IMR-90 (cell line): ENCODE measurements around the gene NPAS3. TPM values are rescaled to one million over a fixed set of nuclear protein-coding genes. Genes with fewer than 3 reads are reported as not detected.

ENCODE experiments used
- ATAC-seq: fragments of 200-7000 bp; cut with Tn5 transposase; 2 replicates; pipeline ENCODE4 v1.9.1; 2020; ENCODE audit warnings: low read depth, mild to moderate bottlenecking, moderate library complexity
- BruUV-seq: library from RNA; stranded (reverse); fragments of 400-500 nt; replicated peaks from 2 replicates; lab custom pipeline; 2021; lab: Mats Ljungman, UMichigan
- CTCF ChIA-PET: fragments of 300-600 bp; formaldehyde crosslinking; extraction: SDS; loops from one replicate; lab custom pipeline; 2021; ENCODE audit warnings: antibody characterized with exemption; lab: Yijun Ruan, JAX
- POLR2A ChIA-PET: fragments of 300-600 bp; sonication (Branson Sonifier 250); formaldehyde crosslinking; loops from one replicate; lab custom pipeline; 2022; ENCODE audit warnings: antibody characterized with exemption; ENCODE audit not compliant: unreplicated experiment; lab: Charles Lee
- DNase-seq: peaks from one replicate; pipeline ENCODE4 v3.0.0; 2013
- H2AFZ ChIP-seq: replicated peaks from 2 replicates; pipeline ENCODE3; 2013; ENCODE audit warnings: low read length, mild to moderate bottlenecking; ENCODE audit not compliant: poor library complexity
- H2AK5ac ChIP-seq: 2 replicates; pipeline ENCODE4 v1.6.1; 2013; ENCODE audit warnings: low read depth, low read length, inconsistent platforms
- H2AK9ac ChIP-seq: replicated peaks from 2 replicates; pipeline ENCODE3; 2013; ENCODE audit warnings: mild to moderate bottlenecking, low read depth, low read length, moderate library complexity; ENCODE audit not compliant: poor library complexity
- H2BK120ac ChIP-seq: 2 replicates; pipeline ENCODE4 v1.6.1; 2013; ENCODE audit warnings: low read depth, low read length, inconsistent platforms
- H2BK15ac ChIP-seq: 3 replicates; pipeline ENCODE4 v1.6.1; 2013; ENCODE audit warnings: low read depth, low read length, inconsistent platforms
- H2BK20ac ChIP-seq: 2 replicates; pipeline ENCODE4 v1.6.1; 2013; ENCODE audit warnings: low read depth, mild to moderate bottlenecking, inconsistent platforms, low read length, moderate library complexity
- H2BK5ac ChIP-seq: 2 replicates; pipeline ENCODE4 v1.6.1; 2013; ENCODE audit warnings: mild to moderate bottlenecking, low read depth, low read length, inconsistent platforms; ENCODE audit not compliant: poor library complexity, severe bottlenecking
- H3K14ac ChIP-seq: replicated peaks from 2 replicates; pipeline ENCODE4 v1.6.1; 2013; ENCODE audit warnings: low read depth, low read length, inconsistent platforms
- H3K18ac ChIP-seq: 2 replicates; pipeline ENCODE4 v1.6.1; 2013; ENCODE audit warnings: low read depth, low read length, control low read depth
- H3K23ac ChIP-seq: 2 replicates; pipeline ENCODE4 v1.6.1; 2013; ENCODE audit warnings: low read depth, low read length, inconsistent platforms
- H3K27ac ChIP-seq: 2 replicates; pipeline ENCODE4 v1.5.1; 2013; ENCODE audit warnings: mild to moderate bottlenecking, control low read depth, low read length; ENCODE audit not compliant: insufficient read depth
- H3K27me3 ChIP-seq: 2 replicates; pipeline ENCODE4 v1.6.1; 2013; ENCODE audit warnings: low read length; ENCODE audit not compliant: control insufficient read depth, insufficient read depth
- H3K36me3 ChIP-seq: 2 replicates; pipeline ENCODE4 v1.6.1; 2013; ENCODE audit warnings: low read length, mixed read lengths; ENCODE audit not compliant: control insufficient read depth, insufficient read depth
- H3K4ac ChIP-seq: 2 replicates; pipeline ENCODE4 v1.6.1; 2013; ENCODE audit warnings: low read depth, low read length, inconsistent platforms
- H3K4me1 ChIP-seq: 2 replicates; pipeline ENCODE4 v1.6.1; 2013; ENCODE audit warnings: low read length, mixed read lengths; ENCODE audit not compliant: control insufficient read depth, insufficient read depth
- H3K4me2 ChIP-seq: 2 replicates; pipeline ENCODE4 v1.6.1; 2013; ENCODE audit warnings: low read depth, mild to moderate bottlenecking, control low read depth, low read length, moderate library complexity
- H3K4me3 ChIP-seq: 2 replicates; pipeline ENCODE4 v1.5.1; 2013; ENCODE audit warnings: low read depth, mild to moderate bottlenecking, control low read depth, low read length, moderate library complexity; ENCODE audit not compliant: insufficient read depth
- H3K56ac ChIP-seq: 2 replicates; pipeline ENCODE4 v1.6.1; 2013; ENCODE audit warnings: low read length, inconsistent platforms; ENCODE audit not compliant: insufficient read depth; ENCODE audit errors: extremely low read depth
- H3K79me1 ChIP-seq, 2 experiments: 2 replicates each; pipeline ENCODE4 v1.6.1; 2013; ENCODE audit warnings: low read length in 2 of 2, inconsistent platforms in 1 of 2, low read depth in 1 of 2
- H3K9ac ChIP-seq: 2 replicates; pipeline ENCODE4 v1.6.1; 2013; ENCODE audit warnings: low read depth, low read length, control low read depth
- H3K9me1 ChIP-seq: 2 replicates; pipeline ENCODE4 v1.6.1; 2013; ENCODE audit warnings: low read length, inconsistent platforms; ENCODE audit not compliant: insufficient read depth
- H3K9me3 ChIP-seq: 2 replicates; pipeline ENCODE4 v1.6.1; 2013; ENCODE audit warnings: low read length; ENCODE audit not compliant: control insufficient read depth, insufficient read depth
- H4K20me1 ChIP-seq: 2 replicates; pipeline ENCODE4 v1.6.1; 2013; ENCODE audit warnings: low read length, inconsistent platforms; ENCODE audit not compliant: insufficient read depth
- H4K5ac ChIP-seq: 2 replicates; pipeline ENCODE4 v1.6.1; 2013; ENCODE audit warnings: mild to moderate bottlenecking, low read depth, low read length, control low read depth
- H4K8ac ChIP-seq, 2 experiments: 2 replicates each; pipeline ENCODE4 v1.6.1; 2013; ENCODE audit warnings: low read depth in 2 of 2, low read length in 2 of 2, control low read depth in 1 of 2, inconsistent platforms in 1 of 2
- H4K91ac ChIP-seq: 2 replicates; pipeline ENCODE4 v1.6.1; 2013; ENCODE audit warnings: low read depth, low read length, inconsistent platforms; ENCODE audit not compliant: insufficient read depth
- BHLHE40 ChIP-seq: fragments of 150-350 bp; IDR thresholded peaks from 2 replicates; pipeline ENCODE4 v1.6.1; 2016; ENCODE audit warnings: mild to moderate bottlenecking, low read depth, low read length
- CEBPB ChIP-seq: IDR thresholded peaks from 2 replicates; pipeline ENCODE4 v1.6.1; 2012; ENCODE audit warnings: low read depth, low read length, improper control_type of control experiment
- MAFK ChIP-seq: IDR thresholded peaks from 2 replicates; pipeline ENCODE4 v1.6.1; 2012; ENCODE audit warnings: low read depth, low read length, improper control_type of control experiment
- RAD21 ChIP-seq: IDR thresholded peaks from 2 replicates; pipeline ENCODE4 v1.6.1; 2012; ENCODE audit warnings: low read length, improper control_type of control experiment
- RCOR1 ChIP-seq: IDR thresholded peaks from 2 replicates; pipeline ENCODE4 v1.6.1; 2012; ENCODE audit warnings: mild to moderate bottlenecking, low read length, improper control_type of control experiment; ENCODE audit not compliant: insufficient replicate concordance
- SMC3 ChIP-seq: fragments of 150-350 bp; IDR thresholded peaks from 2 replicates; pipeline ENCODE4 v1.6.1; 2016; ENCODE audit warnings: low read depth, mild to moderate bottlenecking, antibody characterized with exemption, low read length, moderate library complexity
- WGBS, 2 experiments: methylation state at CpG; one replicate each; pipeline versions ENCODE4 v1.1.5 to v1.1.7; 2013; ENCODE audit warnings: missing lambda C conversion rate in 2 of 2; ENCODE audit not compliant: insufficient read length in 1 of 2; ENCODE audit errors: extremely low coverage in 2 of 2; 5-methylcytosine and 5-hydroxymethylcytosine counted together
- dilution Hi-C: fragments of 300-500 bp; cut with HindIII; formaldehyde crosslinking; loops from one replicate; pipeline ENCODE4 v1.14.3; 2018; ENCODE audit warnings: low sequenced_read_pairs; ENCODE audit not compliant: unreplicated experiment
- in situ Hi-C: fragments of 300-500 bp; cut with MboI; formaldehyde crosslinking; loops from 3 replicates; pipeline ENCODE4 v1.14.3; 2019; ENCODE audit warnings: low sequenced_read_pairs, inconsistent platforms, mixed read lengths
- intact Hi-C: fragments of 100-400 bp; cut with micrococcal nuclease; formaldehyde crosslinking; loops from 2 replicates; pipeline ENCODE4 v1.10.0; 2022
- polyA plus RNA-seq, 3 experiments: library from polyadenylated mRNA; depleted of rRNA; stranded (reverse); fragments of >200 nt; gene quantifications; 2 replicates each; pipeline ENCODE4 v1.2.3, GENCODE V29; 2012; ENCODE audit warnings: low replicate concordance in 1 of 3
- total RNA-seq: library from RNA; depleted of rRNA; stranded (reverse); fragments of >200 nt; gene quantifications from 2 replicates; pipeline ENCODE4 v1.2.3, GENCODE V29; 2012
- TF ChIP-seq, protein P1 (sequence below): fragments of 150-350 bp; IDR thresholded peaks from 2 replicates; pipeline ENCODE4 v1.6.1; 2017; ENCODE audit warnings: mild to moderate bottlenecking, antibody characterized with exemption, low read length, low read depth

Gene NPAS3
- total and polyA plus RNA-seq, 2 of the 4 experiments (the other 2 are of a cell fraction): not detected

DNA sequence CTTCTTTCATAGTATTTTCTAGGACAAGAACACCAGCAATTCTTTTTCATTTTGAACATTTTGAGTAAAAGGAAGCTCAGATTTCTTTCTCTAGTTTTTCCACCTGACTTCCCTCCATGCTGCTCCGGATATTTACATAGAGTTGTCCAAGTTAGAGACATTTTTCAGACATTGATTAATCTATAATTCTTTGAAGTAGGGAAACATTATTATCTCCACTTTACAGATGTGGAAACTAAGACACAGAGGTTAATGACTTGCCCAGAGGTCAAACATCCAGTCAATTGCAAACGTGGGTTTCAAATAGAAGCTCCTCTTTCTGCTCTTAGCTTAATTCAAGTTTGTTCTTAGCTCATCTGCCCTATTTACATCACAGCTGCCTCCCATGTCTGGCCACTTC is 873.9 kb downstream of the NPAS3 start:
- Histone ChIP-seq H2BK5ac (no peak overlapping the region), H3K4me1 (no peaks in the 10 kb centered on the region), H3K27ac (no peak overlapping the region), H3K27me3 (no peaks in the 10 kb centered on the region), H4K5ac (no peak overlapping the region), H2AK9ac (no peak overlapping the region), H3K4me2 (no peak overlapping the region), H2BK15ac (no peak overlapping the region), H2AFZ (no peak overlapping the region), H2AK5ac (no peak overlapping the region), H4K8ac (no peak overlapping the region), H3K9me1 (no peaks in the 10 kb centered on the region), H3K14ac (no peak overlapping the region), H2BK120ac (no peak overlapping the region), H3K79me1 (no peaks in the 10 kb centered on the region), H3K9me3 (no peaks in the 10 kb centered on the region), H3K36me3 (no peaks in the 10 kb centered on the region), H3K23ac (no peak overlapping the region), H3K56ac (no peak overlapping the region), H4K20me1 (no peaks in the 10 kb centered on the region), H3K18ac (no peak overlapping the region), H3K4ac (no peak overlapping the region), H3K9ac (no peak overlapping the region), H4K91ac (no peak overlapping the region), H3K4me3 (no peak overlapping the region), H2BK20ac (no peak overlapping the region)
- intact Hi-C loops: no loop called here
- no peak for DNase-seq
- ChIA-PET POLR2A (no interaction called here), CTCF (no interaction called here)
- dilution Hi-C loops: no loop called here
- WGBS, 2 experiments: 0% methylated on average over 1 of the region's 2 CpGs; no CpG with 5 or more reads in 1 of the 2 experiments
- TF ChIP-seq CEBPB (no peak), BHLHE40 (no peak), SMC3 (no peak), RCOR1 (no peak), MAFK (no peak), RAD21 (no peak)
- TF ChIP-seq, protein P1, sequence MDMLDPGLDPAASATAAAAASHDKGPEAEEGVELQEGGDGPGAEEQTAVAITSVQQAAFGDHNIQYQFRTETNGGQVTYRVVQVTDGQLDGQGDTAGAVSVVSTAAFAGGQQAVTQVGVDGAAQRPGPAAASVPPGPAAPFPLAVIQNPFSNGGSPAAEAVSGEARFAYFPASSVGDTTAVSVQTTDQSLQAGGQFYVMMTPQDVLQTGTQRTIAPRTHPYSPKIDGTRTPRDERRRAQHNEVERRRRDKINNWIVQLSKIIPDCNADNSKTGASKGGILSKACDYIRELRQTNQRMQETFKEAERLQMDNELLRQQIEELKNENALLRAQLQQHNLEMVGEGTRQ: no peak
- in situ Hi-C loops: no loop called here
- BruUV-seq: no TSS peak
- ATAC-seq: no peak
